ENCODE results near the gene RFXAP. TPM values are rescaled to one million over a fixed set of nuclear protein-coding genes. Genes with fewer than 3 reads are reported as not detected.

The RFXAP gene
- total and polyA plus RNA-seq, 4 donors, result 0.60 to 3.4 (median 1.8) TPM

DNA sequence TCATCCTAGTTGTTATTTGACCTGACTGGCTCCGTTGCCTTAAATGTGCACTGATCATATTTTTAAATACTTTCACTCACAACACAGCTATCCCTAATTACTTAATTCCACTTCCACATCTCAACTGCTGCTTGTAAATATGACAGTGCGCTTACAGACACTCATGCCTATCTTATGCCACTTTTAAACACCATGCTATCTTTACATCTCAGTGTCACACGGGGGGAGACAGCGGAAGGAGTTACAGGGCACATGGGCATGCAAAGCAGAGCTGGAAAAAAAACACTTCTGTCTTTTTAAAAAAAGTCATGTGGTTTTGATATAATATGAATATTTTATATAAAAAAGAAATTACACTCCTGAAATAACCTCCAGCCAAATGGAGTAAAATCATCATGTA, 56.9 kb downstream of the RFXAP start:
- H3K4me3 ChIP-seq (ENCODE audit: low read depth in 1 of 3, low read length in 3 of 3), result no peak overlapping the region
- H3K9me3 ChIP-seq (ENCODE audit: control insufficient read depth in 4 of 4, low read length in 3 of 4), result no peaks in the 10 kb centered on the region
- H3K27me3 ChIP-seq (ENCODE audit: control insufficient read depth in 4 of 4, insufficient read depth in 4 of 4, low read length in 3 of 4), result no peaks in the 10 kb centered on the region
- WGBS, result 74% methylated on average over 4 of the region's 4 CpGs
- H3K27ac ChIP-seq (ENCODE audit: low read depth in 1 of 2, low read length in 2 of 2), result no peak overlapping the region
- DNase-seq (ENCODE audit: low spot score), result no peak
- TF ChIP-seq, protein P1, sequence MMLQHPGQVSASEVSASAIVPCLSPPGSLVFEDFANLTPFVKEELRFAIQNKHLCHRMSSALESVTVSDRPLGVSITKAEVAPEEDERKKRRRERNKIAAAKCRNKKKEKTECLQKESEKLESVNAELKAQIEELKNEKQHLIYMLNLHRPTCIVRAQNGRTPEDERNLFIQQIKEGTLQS (IDR thresholded peaks at IDR 0.05), result no peak
- TF ChIP-seq YY1 (IDR thresholded peaks at IDR 0.05) (no peak), MAX (IDR thresholded peaks at IDR 0.05) (no peak), GABPA (IDR thresholded peaks at IDR 0.05 in 1 of 2, conservative IDR thresholded peaks at IDR 0.05 in 1 of 2) (no peak), HNF4G (IDR thresholded peaks at IDR 0.05) (no peak), RXRA (IDR thresholded peaks at IDR 0.05) (no peak), HNF4A (conservative IDR thresholded peaks at IDR 0.05) (no peak), TAF1 (conservative IDR thresholded peaks at IDR 0.05) (no peak), EGR1 (IDR thresholded peaks at IDR 0.05; ENCODE audit: low read depth in 2 of 2) (no peak), NR2F2 (IDR thresholded peaks at IDR 0.05) (no peak), SP1 (IDR thresholded peaks at IDR 0.05) (no peak), FOXA2 (IDR thresholded peaks at IDR 0.05) (no peak)
- TF ChIP-seq, protein P2, sequence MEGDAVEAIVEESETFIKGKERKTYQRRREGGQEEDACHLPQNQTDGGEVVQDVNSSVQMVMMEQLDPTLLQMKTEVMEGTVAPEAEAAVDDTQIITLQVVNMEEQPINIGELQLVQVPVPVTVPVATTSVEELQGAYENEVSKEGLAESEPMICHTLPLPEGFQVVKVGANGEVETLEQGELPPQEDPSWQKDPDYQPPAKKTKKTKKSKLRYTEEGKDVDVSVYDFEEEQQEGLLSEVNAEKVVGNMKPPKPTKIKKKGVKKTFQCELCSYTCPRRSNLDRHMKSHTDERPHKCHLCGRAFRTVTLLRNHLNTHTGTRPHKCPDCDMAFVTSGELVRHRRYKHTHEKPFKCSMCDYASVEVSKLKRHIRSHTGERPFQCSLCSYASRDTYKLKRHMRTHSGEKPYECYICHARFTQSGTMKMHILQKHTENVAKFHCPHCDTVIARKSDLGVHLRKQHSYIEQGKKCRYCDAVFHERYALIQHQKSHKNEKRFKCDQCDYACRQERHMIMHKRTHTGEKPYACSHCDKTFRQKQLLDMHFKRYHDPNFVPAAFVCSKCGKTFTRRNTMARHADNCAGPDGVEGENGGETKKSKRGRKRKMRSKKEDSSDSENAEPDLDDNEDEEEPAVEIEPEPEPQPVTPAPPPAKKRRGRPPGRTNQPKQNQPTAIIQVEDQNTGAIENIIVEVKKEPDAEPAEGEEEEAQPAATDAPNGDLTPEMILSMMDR (IDR thresholded peaks at IDR 0.05; ENCODE audit: low read depth, low read length, missing input control), result no peak
- no peak overlapping the region for H3K9ac ChIP-seq (ENCODE audit: low read depth in 1 of 2, low read length in 2 of 2)
- no peaks in the 10 kb centered on the region for H3K4me1 ChIP-seq (ENCODE audit: control insufficient read depth in 4 of 4, insufficient read depth in 4 of 4, low read length in 3 of 4)
- no peaks in the 10 kb centered on the region for H3K36me3 ChIP-seq (ENCODE audit: control insufficient read depth in 4 of 4, insufficient read depth in 3 of 4, low read depth in 1 of 4, low read length in 3 of 4)

Other genes with a start within 250 kb of the RFXAP start
- not detected for gene SERTM1, start 145.2 kb upstream of the RFXAP start, total RNA-seq
- not detected for gene SERTM1, start 145.2 kb upstream of the RFXAP start, polyA plus RNA-seq
- gene SMAD9, start 101.0 kb downstream of the RFXAP start, total RNA-seq, result 1 to 10 TPM; 1.2 to 1.3 TPM
- gene SMAD9, start 101.0 kb downstream of the RFXAP start, polyA plus RNA-seq, result under 1 TPM; 0.51 to 0.74 TPM
- 10 to 100 TPM; 20.7 to 37.2 TPM for gene ALG5, start 180.1 kb downstream of the RFXAP start, total RNA-seq
- gene ALG5, start 180.1 kb downstream of the RFXAP start, polyA plus RNA-seq, result 10 to 100 TPM; 37.8 to 60.1 TPM
- 10 to 100 TPM; 11.3 to 20.9 TPM for gene EXOSC8, start 181.6 kb downstream of the RFXAP start, total RNA-seq
- 10 to 100 TPM in 1 of 2 donors, 1 to 10 TPM in 1; 9.9 to 23.9 TPM for gene EXOSC8, start 181.6 kb downstream of the RFXAP start, polyA plus RNA-seq
- 10 to 100 TPM; 22.2 to 23.1 TPM for gene SUPT20H, start 240.5 kb downstream of the RFXAP start, total RNA-seq
- 10 to 100 TPM in 1 of 2 donors, 1 to 10 TPM in 1; 6.5 to 12.1 TPM for gene SUPT20H, start 240.5 kb downstream of the RFXAP start, polyA plus RNA-seq

Measured in liver (tissue), 9 donors.